OCI-LY1 (cell line): ENCODE measurements around the gene AIMP1.

ENCODE experiments used
- H2AFZ ChIP-seq: fragments of 200-600 bp; sonication (generic), shearing (Covaris generic); 2 replicates; pipeline ENCODE4 v1.6.0; 2014; ENCODE audit warnings: antibody characterized with exemption, mild to moderate bottlenecking, low read length
- H3F3A ChIP-seq: fragments of 200-600 bp; sonication (generic), shearing (Covaris generic); 2 replicates; pipeline ENCODE4 v1.6.0; 2014; ENCODE audit warnings: mild to moderate bottlenecking, antibody characterized with exemption, low read length, moderate library complexity; ENCODE audit not compliant: insufficient read depth
- H3K27ac ChIP-seq: fragments of 200-600 bp; sonication (generic); 2 replicates; pipeline ENCODE4 v1.5.1; 2014; ENCODE audit warnings: low read length, mixed run types, mild to moderate bottlenecking, low read depth; ENCODE audit not compliant: poor library complexity, severe bottlenecking
- H3K27me3 ChIP-seq: fragments of 200-600 bp; sonication (generic); 2 replicates; pipeline ENCODE4 v1.6.0; 2014; ENCODE audit warnings: antibody characterized with exemption, mild to moderate bottlenecking, low read length, moderate library complexity; ENCODE audit not compliant: insufficient read depth
- H3K36me3 ChIP-seq: fragments of 200-600 bp; sonication (generic); 2 replicates; pipeline ENCODE4 v1.6.1; 2014; ENCODE audit warnings: mild to moderate bottlenecking, antibody characterized with exemption, low read length, moderate library complexity, mixed read lengths; ENCODE audit not compliant: insufficient read depth
- H3K4me1 ChIP-seq: fragments of 200-600 bp; sonication (generic); 2 replicates; pipeline ENCODE4 v1.5.1; 2014; ENCODE audit warnings: mild to moderate bottlenecking, low read length, moderate library complexity; ENCODE audit not compliant: insufficient read depth, severe bottlenecking
- H3K4me2 ChIP-seq: fragments of 200-600 bp; sonication (generic), shearing (Covaris generic); 2 replicates; pipeline ENCODE4 v1.6.1; 2014; ENCODE audit warnings: low read length
- H3K4me3 ChIP-seq: fragments of 200-600 bp; sonication (generic); 2 replicates; pipeline ENCODE4 v1.5.1; 2014; ENCODE audit warnings: low read length, low read depth, mild to moderate bottlenecking, mixed read lengths; ENCODE audit not compliant: poor library complexity, severe bottlenecking
- H3K79me2 ChIP-seq: fragments of 200-600 bp; shearing (Covaris generic); 2 replicates; pipeline ENCODE4 v1.6.1; 2016; ENCODE audit warnings: mixed run types, low read length, mixed read lengths; ENCODE audit not compliant: insufficient read depth
- H3K9ac ChIP-seq: fragments of 200-600 bp; sonication (generic), shearing (Covaris generic); 2 replicates; pipeline ENCODE4 v1.6.1; 2014; ENCODE audit warnings: mild to moderate bottlenecking, low read length, mixed read lengths
- H3K9me2 ChIP-seq: fragments of 200-600 bp; sonication (generic), shearing (Covaris generic); 2 replicates; pipeline ENCODE4 v1.6.1; 2014; ENCODE audit warnings: low read depth, mild to moderate bottlenecking, low read length, mixed read lengths
- H3K9me3 ChIP-seq: fragments of 200-600 bp; shearing (Covaris generic); 2 replicates; pipeline ENCODE4 v1.6.1; 2014; ENCODE audit warnings: low read length, mixed read lengths
- H4K20me1 ChIP-seq: fragments of 200-600 bp; sonication (generic), shearing (Covaris generic); 2 replicates; pipeline ENCODE4 v1.6.0; 2016; ENCODE audit warnings: mild to moderate bottlenecking, low read length; ENCODE audit not compliant: insufficient read depth
- CTCF ChIP-seq: fragments of 200-600 bp; sonication (generic), shearing (Covaris generic); IDR thresholded peaks from 2 replicates; pipeline ENCODE4 v1.5.1; 2017; ENCODE audit warnings: mild to moderate bottlenecking, antibody characterized with exemption, low read length, moderate library complexity, mixed read lengths
- EZH2 ChIP-seq: fragments of 200-600 bp; sonication (generic), shearing (Covaris generic); IDR thresholded peaks from 2 replicates; pipeline ENCODE4 v1.8.0; 2017; ENCODE audit warnings: borderline replicate concordance, mixed run types, mild to moderate bottlenecking, antibody characterized with exemption, low read length, moderate library complexity, mixed read lengths

The AIMP1 gene

GRCh38 chr4:106289737-106290136, 26.6 kb upstream of the AIMP1 start:
- no peaks in the 10 kb centered on the region for H3K79me2 ChIP-seq

GRCh38 chr4:106291678-106292077, 24.7 kb upstream of the AIMP1 start:
- TF ChIP-seq CTCF, result no peak
- no peak for TF ChIP-seq EZH2
- Histone ChIP-seq H3K79me2 (no peaks in the 10 kb centered on the region), H3K27me3 (no peaks in the 10 kb centered on the region), H3K27ac (no peak overlapping the region), H3K4me1 (no peaks in the 10 kb centered on the region), H3F3A (no peaks in the 10 kb centered on the region), H3K4me3 (no peak overlapping the region), H3K4me2 (no peak overlapping the region), H2AFZ (no peak overlapping the region), H3K9me3 (no peaks in the 10 kb centered on the region), H3K9me2 (no peaks in the 10 kb centered on the region), H3K36me3 (peaks cover 11% of the 10 kb centered on the region), H4K20me1 (no peaks in the 10 kb centered on the region), H3K9ac (no peak overlapping the region)

More at GRCh38 chr4:106289737-106290136, 26.6 kb upstream of the AIMP1 start:
- no peak for TF ChIP-seq CTCF
- no peak for TF ChIP-seq EZH2
- Histone ChIP-seq H4K20me1 (no peaks in the 10 kb centered on the region), H3K9ac (no peak overlapping the region), H3K4me2 (no peak overlapping the region), H3K4me3 (no peak overlapping the region), H3K27ac (no peak overlapping the region), H2AFZ (no peak overlapping the region), H3F3A (no peaks in the 10 kb centered on the region), H3K9me2 (no peaks in the 10 kb centered on the region), H3K9me3 (no peaks in the 10 kb centered on the region), H3K4me1 (no peaks in the 10 kb centered on the region), H3K36me3 (peaks cover 8% of the 10 kb centered on the region), H3K27me3 (no peaks in the 10 kb centered on the region)

- Histone ChIP-seq H2AFZ (no peak overlapping the region), H3K4me1 (no peaks in the 10 kb centered on the region), H3K79me2 (no peaks in the 10 kb centered on the region), H3K9me2 (no peaks in the 10 kb centered on the region), H3K4me2 (no peak overlapping the region), H3K36me3 (peaks cover 11% of the 10 kb centered on the region), H4K20me1 (no peaks in the 10 kb centered on the region), H3K4me3 (no peak overlapping the region), H3F3A (no peaks in the 10 kb centered on the region), H3K27me3 (no peaks in the 10 kb centered on the region), H3K27ac (no peak overlapping the region), H3K9me3 (no peaks in the 10 kb centered on the region), H3K9ac (no peak overlapping the region)
- TF ChIP-seq EZH2 (no peak), CTCF (no peak)
Observed at GRCh38 chr4:106294062-106294461, 22.3 kb upstream of the AIMP1 start.
